GM04503 (cell line): ENCODE data around the gene FYTTD1.

Experiments used
- DNase-seq: peaks from one replicate; pipeline ENCODE4 v3.0.0-alpha.2; 2012; ENCODE audit warnings: low read depth

Gene FYTTD1

GRCh38 chr3:197737749-197738462 lies 11.8 kb upstream of the FYTTD1 start:
- no peak for DNase-seq

DNA sequence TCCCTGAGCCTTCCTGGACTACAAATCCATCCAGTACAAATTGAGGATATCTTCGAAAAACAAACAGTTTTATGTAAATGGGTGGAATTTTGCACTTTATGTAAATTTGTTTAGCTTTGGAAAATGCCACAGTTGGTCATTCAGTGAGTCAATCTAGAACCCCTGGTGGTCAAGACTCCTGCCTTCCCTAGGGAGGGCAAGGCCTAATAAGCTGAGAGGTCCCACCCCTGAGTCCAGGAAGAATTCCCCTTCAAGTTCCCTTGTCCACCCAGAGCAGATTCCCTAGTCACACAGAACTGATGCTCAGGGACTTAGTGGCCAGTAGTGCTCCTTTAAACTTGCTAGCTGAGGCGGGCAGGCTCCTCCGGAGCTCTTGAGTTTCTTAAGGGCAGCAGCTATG lies 6.9 kb upstream of the FYTTD1 start:
- DNase-seq: no peak

DNA sequence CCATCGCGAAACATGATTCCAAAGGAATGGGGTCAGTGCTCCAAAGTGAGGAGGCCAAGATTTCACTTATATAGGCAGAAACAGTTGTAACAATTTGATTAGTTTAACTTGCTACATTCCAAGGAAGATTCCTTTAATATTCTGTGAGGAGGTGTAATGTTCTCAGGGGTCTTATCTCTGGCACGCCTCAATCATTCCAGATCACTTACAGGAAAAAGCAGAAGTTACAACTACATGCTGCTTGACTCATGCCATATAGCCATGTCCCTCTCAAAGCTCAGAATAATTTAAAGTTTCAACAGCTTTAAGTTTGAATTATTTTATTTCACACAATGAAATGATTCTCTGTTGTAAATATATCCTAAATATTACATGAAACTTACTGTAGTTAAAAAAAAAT lies 3.5 kb upstream of the FYTTD1 start:
- DNase-seq: no peak

DNA sequence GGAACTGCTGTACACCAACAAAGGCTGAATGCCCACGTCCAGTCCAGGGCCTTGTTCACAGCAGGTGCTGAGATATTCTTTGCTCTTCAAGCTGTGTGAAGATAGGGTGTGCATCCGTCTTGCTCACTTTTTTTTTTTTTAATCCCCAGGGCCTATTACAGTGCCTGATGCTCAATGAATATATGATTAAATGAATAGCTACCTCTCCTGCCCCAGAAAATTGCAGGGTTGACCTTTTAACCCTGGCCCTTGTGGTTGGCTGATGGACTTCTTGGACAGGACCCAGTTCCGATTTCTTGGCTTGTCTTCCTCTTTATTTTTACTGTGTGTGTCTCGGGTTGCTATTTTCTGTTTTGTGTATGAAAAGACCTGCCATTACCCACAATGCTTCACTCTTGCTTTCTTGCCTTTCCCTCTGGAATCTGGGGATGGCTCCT lies 2.9 kb upstream of the FYTTD1 start:
- no peak for DNase-seq

DNA sequence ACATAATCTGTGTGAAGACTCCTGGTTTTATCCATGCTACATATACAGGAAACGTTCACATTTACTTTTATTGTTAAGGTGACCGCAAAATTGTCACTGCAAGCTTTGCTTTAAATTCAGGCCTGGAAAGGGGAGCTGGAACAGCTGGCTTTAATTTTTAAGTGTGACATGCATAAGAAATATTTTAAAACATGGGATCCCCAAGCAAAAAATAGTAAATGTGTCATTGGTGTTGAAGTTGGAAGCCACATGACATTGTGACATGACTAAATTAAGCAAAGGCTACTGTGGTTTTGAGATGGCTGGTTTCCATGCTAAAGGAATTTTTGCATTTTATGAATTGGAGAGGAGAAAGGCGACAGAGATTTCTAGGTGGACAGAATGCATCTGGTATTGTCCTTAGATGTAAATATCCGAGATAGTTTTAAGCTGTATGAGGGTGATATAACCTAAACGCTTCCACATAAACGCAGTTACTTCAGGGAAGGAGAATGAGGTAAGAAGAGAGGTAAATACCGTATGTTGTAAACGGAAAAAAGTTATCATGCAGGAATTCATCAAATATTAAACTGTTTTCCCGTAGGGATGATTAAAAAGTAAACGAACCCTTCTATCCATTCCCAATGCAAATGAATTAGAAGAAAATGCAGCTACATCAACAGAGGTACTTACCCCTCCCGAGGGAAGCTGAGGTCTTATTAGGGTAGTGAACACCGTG lies 927 bp upstream of the FYTTD1 start:
- peak; percentile 83 for DNase-seq

- no peak for DNase-seq
Observed at GRCh38 chr3:197749315-197749600, 425 bp upstream of the FYTTD1 start.

GRCh38 chr3:197750396-197750831 lies 731 bp downstream of the FYTTD1 start:
- DNase-seq: no peak

DNA sequence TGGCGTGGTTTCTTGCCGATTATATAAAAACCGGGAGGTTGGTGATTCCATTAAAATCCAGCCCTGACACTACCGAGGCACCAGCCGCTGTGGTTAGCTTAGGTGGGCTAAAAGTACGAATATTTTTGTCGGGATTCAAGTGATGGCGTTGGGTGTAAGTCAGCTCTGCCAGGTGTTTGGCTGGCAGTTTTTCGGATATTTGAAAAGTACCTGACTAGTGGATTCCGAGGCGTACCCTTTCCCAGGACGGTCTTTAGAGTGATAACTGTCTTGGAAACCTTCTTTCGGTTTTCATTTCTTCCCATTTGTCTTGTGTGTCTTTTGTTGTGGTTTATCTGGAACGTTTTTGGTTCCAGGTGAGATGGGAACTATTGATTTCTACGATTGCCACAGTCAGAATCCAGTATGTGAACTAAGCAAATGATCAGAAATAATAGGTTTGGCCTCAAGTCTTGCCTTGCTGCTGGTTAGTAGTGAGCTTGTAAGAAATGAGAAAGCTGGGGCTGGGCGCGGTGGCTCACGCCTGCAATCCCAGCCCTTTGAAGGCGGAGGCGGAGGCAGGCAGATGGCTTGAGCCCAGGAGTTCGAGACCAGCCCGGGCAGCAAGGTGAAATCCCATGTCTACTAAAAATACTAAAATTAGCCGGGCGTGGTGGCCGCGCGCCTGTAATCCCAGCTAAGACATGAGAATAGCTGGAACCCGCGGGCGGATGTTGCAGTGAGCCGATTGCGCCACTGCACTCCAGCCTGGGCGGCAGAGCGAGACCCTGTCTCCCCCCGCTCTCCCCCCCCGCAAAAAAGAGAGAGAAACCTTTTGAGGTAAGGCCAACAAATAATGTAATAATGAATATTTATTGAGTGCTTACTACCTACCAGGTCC lies 1.4 kb downstream of the FYTTD1 start:
- no peak for DNase-seq

DNA sequence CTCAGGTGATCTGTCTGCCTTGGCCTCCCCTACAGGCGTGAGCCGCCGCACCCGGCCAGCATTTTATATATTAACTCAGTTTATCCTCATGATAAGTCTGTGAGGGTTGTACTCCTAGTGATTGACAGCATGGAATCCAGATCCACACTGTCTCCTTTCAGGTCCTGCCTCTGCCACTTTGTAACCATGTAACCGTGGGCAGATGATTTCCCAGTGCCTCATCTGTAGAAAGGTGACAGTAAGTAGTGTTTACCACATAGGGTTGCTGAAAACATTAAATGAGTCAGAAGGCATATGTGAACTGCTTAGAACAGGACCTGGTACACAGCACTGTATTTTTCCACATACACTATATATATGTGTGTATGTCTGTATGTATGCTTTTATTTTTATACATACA lies 2.4 kb downstream of the FYTTD1 start:
- no peak for DNase-seq

- DNase-seq: no peak
Observed at GRCh38 chr3:197753263-197753662, 3.6 kb downstream of the FYTTD1 start.

DNA sequence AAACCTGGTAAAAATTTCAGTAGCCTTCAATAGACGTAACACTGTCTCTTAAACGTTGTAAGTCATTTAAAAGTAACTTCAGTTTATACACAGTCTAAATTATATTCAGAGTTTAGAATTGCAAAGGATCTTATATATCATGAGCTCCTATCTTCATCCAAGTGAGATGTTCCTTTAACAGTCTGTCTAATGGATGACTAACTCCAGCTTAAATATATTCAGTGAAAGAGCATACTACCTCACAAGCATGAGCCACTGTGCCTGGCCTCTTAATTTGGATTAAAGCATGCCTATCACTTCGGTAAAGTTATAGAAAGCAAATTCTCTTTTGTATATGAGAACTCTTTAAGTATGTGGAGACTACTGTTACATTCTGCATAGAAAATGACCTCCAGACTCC lies 7.0 kb downstream of the FYTTD1 start:
- DNase-seq: no peak

DNA sequence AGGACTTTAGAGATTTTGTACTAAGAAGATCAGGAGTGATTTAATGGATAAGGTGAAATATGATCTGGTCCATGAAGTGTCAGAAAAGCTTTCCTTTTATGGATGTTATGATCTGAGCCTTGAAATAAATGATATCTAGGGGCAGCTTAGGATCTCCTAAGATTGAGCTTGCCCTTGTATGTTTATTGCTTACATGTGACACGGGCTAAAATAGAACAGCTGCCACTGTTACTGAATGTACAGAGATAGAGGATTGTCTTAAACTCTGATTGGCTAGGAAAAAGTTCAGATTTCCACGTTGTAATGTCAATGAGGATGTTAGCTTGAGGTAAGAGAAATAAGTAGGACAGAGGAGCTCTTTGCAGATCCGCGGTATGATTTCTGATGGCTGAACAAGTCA lies 8.8 kb downstream of the FYTTD1 start:
- no peak for DNase-seq

GRCh38 chr3:197761784-197762183 lies 12.1 kb downstream of the FYTTD1 start:
- DNase-seq: no peak

- DNase-seq: no peak
Observed at GRCh38 chr3:197775317-197775716, 25.6 kb downstream of the FYTTD1 start.

GRCh38 chr3:197782230-197782629 lies 32.5 kb downstream of the FYTTD1 start:
- no peak for DNase-seq

DNA sequence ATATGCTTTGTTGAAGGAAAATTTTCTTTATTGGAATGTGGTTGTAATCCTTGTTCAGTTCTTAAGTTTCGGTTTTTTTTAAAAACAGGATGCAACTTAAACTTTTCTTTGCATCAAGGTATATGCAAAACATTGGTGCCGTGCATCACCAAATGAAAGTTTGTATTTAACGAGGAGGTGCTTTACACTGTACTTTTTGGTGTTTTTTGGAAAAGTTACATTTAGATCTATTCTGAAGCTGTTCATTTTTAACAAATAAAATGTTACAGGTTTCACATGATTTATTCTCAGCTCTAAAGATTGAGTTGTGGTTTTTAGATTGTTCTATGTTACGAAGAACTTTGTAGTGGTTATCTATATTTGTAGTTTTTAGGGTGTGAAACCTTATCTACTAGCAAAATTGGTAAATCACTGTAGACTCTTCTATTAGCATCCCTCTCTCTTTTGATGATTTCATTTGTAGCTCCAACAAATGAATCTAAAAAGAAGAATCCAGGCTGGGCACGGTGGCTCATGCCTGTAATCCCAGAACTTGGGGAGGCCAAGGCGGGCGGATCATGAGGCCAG lies 34.4 kb downstream of the FYTTD1 start:
- DNase-seq: no peak

DNA sequence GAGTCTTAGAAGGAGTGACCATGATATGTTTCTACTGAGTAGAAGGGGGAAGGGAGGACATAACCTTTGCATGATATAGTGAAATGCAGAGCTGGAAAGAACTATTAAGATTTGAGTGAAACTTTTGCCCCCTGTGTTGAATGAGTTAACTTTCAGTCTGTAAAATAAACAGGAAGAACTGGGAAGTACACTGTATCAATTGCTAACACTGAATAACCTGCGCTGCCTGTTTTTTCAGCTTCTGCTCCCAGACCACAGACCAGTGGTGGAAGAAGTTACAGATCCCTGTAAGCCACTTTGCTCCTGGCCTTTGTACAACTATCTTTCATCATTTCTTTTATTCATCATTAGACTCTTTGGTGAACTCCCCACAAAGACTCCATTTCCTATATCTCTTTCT lies 37.7 kb downstream of the FYTTD1 start:
- no peak for DNase-seq

GRCh38 chr3:197789309-197789708 lies 39.6 kb downstream of the FYTTD1 start:
- DNase-seq: no peak

DNA sequence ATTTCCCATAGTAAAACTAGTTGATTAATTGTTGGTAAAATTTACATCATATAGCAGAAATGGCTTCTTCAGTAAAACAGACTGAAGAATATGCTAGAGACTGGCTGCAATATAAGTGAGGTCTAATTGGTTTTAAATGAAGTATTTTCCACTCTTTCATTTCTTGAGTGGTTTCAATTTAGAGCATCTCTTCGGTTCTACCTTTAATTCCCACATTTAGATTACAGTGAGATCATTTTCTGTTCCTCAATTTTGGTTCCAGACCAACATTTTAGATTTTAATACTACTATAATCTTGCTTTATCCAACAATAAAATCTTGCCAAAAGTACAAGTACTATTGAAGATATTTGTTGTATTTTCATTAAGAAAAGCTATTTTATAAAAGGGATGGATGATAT lies 40.4 kb downstream of the FYTTD1 start:
- DNase-seq: no peak

DNA sequence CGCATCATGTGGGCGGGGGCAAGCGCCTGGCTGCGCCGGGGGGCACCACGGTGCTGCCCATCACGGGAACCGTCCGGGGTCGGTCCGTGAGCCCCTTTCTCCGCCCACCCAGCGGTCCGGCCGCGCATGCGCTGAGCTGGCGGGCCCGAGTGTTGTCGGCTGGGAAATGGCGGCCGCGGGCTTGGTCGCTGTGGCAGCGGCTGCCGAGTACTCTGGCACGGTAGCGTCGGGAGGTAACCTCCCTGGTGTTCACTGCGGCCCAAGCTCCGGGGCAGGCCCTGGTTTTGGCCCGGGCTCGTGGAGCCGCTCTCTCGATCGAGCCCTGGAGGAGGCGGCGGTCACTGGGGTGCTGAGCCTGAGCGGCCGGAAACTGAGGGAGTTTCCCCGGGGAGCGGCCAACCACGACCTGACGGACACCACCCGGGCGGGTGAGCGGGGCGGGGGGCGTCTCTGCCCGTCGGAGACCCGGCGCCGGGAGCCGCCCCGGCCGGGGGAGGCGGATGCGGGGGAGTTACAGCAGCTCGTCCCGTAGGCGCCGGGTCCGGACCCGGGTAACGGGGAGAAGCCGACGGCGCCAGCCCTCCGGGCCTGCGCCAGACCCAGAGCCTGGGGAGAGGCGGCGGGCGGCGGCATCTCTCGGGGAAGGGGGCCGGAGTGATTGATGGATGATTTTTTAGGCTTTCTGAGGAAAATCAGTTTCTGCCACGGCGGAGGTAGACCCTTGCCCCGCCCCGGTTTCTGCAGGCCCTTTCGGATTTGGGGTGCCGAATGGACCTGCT lies 41.6 kb downstream of the FYTTD1 start, which contains the start of gene LRCH3:
TSS of gene LRCH3 (plus strand) at position 142 of the 779 bp plus-strand sequence. CDS start at position 167, 25 bp downstream.
- no peak for DNase-seq

DNA sequence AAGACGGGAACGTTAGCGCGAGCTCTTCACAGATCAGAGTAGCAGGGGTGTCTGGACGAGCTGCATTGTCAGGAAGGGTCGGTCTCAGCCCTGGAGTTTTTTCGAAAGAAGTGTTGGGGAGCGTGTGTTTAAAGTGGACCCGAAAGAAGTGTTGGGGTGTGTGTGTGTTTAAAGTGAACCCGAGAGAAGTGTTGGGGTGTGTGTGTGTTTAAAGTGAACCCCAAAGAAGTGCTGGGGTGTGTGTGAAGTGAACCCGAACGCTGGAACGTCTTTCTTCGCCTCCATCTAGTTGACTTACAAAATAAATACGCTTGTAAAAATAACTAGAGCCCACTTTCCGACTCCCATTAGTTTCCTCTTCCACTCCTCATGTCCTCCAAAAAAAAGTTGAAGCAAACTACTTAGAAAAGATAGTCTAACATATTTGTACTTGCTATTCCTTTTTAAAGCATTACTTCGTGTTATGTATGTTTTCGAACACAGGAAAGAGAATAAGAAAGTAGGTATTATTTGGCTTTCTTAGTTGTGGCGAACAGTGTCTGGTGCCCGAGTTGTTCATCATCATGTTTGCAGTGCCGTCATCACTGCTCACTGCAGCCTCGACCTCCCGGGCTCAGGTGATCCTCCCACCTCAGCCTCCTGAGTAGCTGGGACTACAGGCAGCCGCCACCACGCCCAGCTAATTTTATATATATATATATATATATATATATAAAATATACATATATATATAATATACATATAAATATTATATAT lies 42.4 kb downstream of the FYTTD1 start:
- DNase-seq: no peak
